ENCODE results near the gene NAGS. TPM values are rescaled to one million over a fixed set of nuclear protein-coding genes. Genes with fewer than 3 reads are reported as not detected.
"Not testable (repeated sequence)": the region's sequence is repeated elsewhere in the genome, so short reads cannot be mapped to it uniquely, and the experiment has no call there.

The NAGS gene
- total and polyA plus RNA-seq, 8 donors, result 0.09 to 1.8 (median 0.48) TPM

- Histone ChIP-seq H3K4me1 (no peaks in the 10 kb centered on the region), H3K9me3 (no peaks in the 10 kb centered on the region), H3K27me3 (peaks cover 0 to 5% (median 0%) of the 10 kb centered on the region in 4 donors), H3K4me3 (no peak overlapping the region), H3K36me3 (no peaks in the 10 kb centered on the region), H3K27ac (no peak overlapping the region)
- 90 to 93% methylated on average over 14 of the region's 14 CpGs for WGBS, 2 donors
- intact Hi-C loops (cut with DNase I), result loop anchor here in 2 of 3 donors (5.0 to 10.0 kb wide), 3 partner anchors 48 to 118 kb away; partner anchors contain the start of gene PPY (in 2 of the 2)
- DNase-seq (no peak), FAIRE-seq (no peak), ATAC-seq (no peak)
- TF ChIP-seq, protein P1, sequence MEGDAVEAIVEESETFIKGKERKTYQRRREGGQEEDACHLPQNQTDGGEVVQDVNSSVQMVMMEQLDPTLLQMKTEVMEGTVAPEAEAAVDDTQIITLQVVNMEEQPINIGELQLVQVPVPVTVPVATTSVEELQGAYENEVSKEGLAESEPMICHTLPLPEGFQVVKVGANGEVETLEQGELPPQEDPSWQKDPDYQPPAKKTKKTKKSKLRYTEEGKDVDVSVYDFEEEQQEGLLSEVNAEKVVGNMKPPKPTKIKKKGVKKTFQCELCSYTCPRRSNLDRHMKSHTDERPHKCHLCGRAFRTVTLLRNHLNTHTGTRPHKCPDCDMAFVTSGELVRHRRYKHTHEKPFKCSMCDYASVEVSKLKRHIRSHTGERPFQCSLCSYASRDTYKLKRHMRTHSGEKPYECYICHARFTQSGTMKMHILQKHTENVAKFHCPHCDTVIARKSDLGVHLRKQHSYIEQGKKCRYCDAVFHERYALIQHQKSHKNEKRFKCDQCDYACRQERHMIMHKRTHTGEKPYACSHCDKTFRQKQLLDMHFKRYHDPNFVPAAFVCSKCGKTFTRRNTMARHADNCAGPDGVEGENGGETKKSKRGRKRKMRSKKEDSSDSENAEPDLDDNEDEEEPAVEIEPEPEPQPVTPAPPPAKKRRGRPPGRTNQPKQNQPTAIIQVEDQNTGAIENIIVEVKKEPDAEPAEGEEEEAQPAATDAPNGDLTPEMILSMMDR (IDR thresholded peaks at IDR 0.05), result no peak
Measured at GRCh38 chr17:43992641-43993040, 11.8 kb upstream of the NAGS start.

- Histone ChIP-seq H3K27me3 (peaks cover 0 to 5% (median 0%) of the 10 kb centered on the region in 4 donors), H3K4me1 (no peaks in the 10 kb centered on the region), H3K4me3 (peak overlapping the region in 2 of 4 donors; percentile 8 to 39), H3K36me3 (no peaks in the 10 kb centered on the region), H3K9me3 (no peaks in the 10 kb centered on the region), H3K27ac (no peak overlapping the region)
- intact Hi-C loops (cut with DNase I), result loop anchor here in 2 of 3 donors (5.0 to 10.0 kb wide), 3 partner anchors 50 to 120 kb away; partner anchors contain the start of gene PPY (in 2 of the 2)
- TF ChIP-seq, protein P1 (IDR thresholded peaks at IDR 0.05), result peak; percentile 66 to 82 (median 80)
- peak in 5 of 6 donors; percentile 42 to 90 (median 75) for DNase-seq
- WGBS, 2 donors, result 8 to 10% methylated on average over 52 of the region's 52 CpGs
- peak; percentile 88 to 98 (median 94) for ATAC-seq
- FAIRE-seq, result no peak
Measured at GRCh38 chr17:43994272-43995149, 9.9 kb upstream of the NAGS start.

GRCh38 chr17:43995150-43995471 is 9.3 kb upstream of the NAGS start:
- Histone ChIP-seq H3K4me3 (no peak overlapping the region), H3K9me3 (no peaks in the 10 kb centered on the region), H3K4me1 (no peaks in the 10 kb centered on the region), H3K27me3 (peaks cover 0 to 5% (median 0%) of the 10 kb centered on the region in 4 donors), H3K36me3 (no peaks in the 10 kb centered on the region), H3K27ac (no peak overlapping the region)
- intact Hi-C loops (cut with DNase I), result loop anchor here in 2 of 3 donors (10.0 kb wide), 2 partner anchors 50 to 120 kb away; partner anchors contain the start of gene PPY (in 1 of the 2)
- TF ChIP-seq, protein P1 (IDR thresholded peaks at IDR 0.05), result no peak
- WGBS, 2 donors, result 8 to 9% methylated on average over 12 of the region's 12 CpGs
- ATAC-seq (no peak), FAIRE-seq (no peak), DNase-seq (no peak)

- FAIRE-seq, H3K27ac ChIP-seq, H3K4me3 ChIP-seq, ATAC-seq, H3K27me3 ChIP-seq, H3K36me3 ChIP-seq, H3K9me3 ChIP-seq, DNase-seq, H3K4me1 ChIP-seq: not testable (repeated sequence)
- intact Hi-C loops (cut with DNase I), result loop anchor here in 2 of 3 donors (10.0 kb wide), 2 partner anchors 52 to 122 kb away; partner anchors contain the start of gene PPY (in 1 of the 2)
- 62 to 68% methylated on average over 5 of the region's 5 CpGs for WGBS, 2 donors
Measured at GRCh38 chr17:43997180-43997579, 7.2 kb upstream of the NAGS start.

- intact Hi-C loops (cut with DNase I), result loop anchor here in 2 of 3 donors (10.0 kb wide), 2 partner anchors 54 to 124 kb away; partner anchors contain the start of gene PPY (in 1 of the 2)
- FAIRE-seq, result no peak
Measured at GRCh38 chr17:43998552-43998951, 5.9 kb upstream of the NAGS start.

More at GRCh38 chr17:43998552-43998951, 5.9 kb upstream of the NAGS start:
- Histone ChIP-seq H3K9me3 (no peaks in the 10 kb centered on the region), H3K4me3 (no peak overlapping the region), H3K27ac (no peak overlapping the region), H3K4me1 (no peaks in the 10 kb centered on the region), H3K36me3 (no peaks in the 10 kb centered on the region), H3K27me3 (peaks cover 0 to 5% (median 0%) of the 10 kb centered on the region in 4 donors)
- WGBS, 2 donors, result 76 to 86% methylated on average over 3 of the region's 3 CpGs
- no peak for DNase-seq
- TF ChIP-seq, protein P1 (IDR thresholded peaks at IDR 0.05), result no peak
- ATAC-seq, result no peak
